NCI-H526 (cell line): ENCODE results near the gene C12orf60.
"Not testable (repeated sequence)": the region's sequence is repeated elsewhere in the genome, so short reads cannot be mapped to it uniquely, and the experiment has no call there.

Source experiments
- DNase-seq, 2 experiments: peaks; one replicate each; lab custom pipeline; 2025; lab: John Stamatoyannopoulos, UW

The C12orf60 gene, protein sequence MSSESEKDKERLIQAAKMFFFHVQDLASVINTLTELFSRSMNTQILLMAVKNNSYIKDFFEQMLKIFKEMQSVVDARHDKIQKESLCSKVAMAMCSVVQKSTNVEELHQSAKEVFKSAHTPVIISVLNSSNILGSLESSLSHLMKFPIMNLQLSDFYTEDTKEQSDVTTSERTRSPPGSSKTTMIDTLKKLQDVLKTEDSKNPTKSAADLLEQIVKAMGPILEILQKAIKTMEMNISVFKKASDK

DNA sequence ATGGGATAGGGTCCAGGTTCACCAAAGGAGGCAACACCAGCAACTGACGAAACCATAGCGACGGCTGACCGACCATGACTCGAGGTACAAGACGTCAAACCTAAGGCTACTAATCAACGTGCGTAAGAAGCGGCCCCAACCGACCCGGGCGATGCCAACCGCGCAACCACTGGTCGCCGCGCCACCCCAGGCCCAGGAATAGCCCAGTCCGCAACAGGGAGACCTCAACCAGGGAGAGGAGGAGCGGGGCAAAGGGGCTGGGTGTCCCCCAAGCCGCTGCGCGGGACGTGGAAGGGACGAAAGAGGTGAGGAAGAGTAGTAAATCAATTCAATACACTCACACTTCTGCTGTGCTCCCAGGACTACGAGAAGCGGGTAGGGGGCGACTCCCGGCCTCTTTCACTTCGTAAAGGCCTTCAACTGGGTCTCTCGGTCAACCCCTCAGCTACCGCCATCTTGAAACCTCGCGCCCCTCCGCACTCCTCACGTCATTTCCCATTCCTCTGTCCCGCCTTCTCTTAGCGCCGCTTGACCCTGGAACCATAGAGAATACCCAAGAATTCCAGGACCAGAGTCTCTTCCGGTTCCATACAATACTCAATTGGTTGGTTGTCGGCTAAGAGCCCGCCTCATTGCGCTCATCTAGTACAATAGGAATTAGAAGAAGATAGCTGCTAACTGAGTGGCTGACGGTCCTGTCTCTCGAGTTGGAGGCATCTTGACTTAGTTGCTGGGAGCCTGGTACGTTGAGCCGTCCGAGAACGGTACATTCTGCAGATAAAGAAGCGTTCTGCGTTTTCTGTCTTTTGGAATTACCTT, at the start of gene C12orf60, which contains the start of gene WBP11:
Gene C12orf60, plus strand, starts transcription at position 660 of the 819 bp plus-strand sequence. CDS start 19,266 bp downstream, outside the sequence.
Gene WBP11, minus strand, starts transcription at position 468 of the 819 bp plus-strand sequence. CDS start 2,095 bp downstream, outside the sequence.
- DNase-seq, result peak; percentile 99

DNA sequence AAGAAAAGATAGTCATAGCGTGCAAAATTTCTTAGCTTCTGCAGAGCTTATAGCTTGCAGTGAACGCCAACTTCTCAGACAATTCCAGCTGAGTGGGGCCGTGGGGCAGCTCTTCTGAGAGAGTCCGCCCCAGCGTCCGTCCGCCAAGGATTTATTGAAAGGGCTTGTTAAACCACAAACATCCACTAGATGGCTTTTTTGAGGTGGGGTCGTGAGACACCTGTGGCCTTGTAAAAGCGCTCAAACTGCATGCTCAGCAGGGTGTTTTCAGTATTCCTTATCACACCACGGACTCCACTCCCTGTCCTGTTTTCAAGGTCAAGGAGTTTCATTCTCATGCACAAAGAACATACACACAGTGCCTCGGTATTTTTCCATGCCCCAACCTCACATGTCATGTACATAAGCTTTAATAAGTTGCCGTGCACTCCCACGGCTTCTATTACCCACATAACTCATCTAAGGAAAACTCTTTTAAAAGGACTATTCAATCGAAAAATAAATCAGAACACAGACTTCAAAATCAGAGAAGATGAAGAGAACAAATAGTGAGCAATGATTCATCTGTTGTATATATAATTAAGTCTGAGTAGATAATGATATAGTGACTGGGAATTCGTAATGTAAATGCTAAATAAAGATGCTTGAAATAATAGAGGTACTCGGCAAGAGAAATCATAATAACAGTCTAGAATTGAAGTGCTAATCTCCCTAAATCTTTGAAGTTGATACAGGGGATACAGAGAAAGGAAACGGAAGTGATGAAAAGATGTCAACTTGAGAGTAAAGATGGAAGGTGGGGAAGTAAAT, 46.9 kb upstream of the C12orf60 start:
- DNase-seq, result no peak

DNA sequence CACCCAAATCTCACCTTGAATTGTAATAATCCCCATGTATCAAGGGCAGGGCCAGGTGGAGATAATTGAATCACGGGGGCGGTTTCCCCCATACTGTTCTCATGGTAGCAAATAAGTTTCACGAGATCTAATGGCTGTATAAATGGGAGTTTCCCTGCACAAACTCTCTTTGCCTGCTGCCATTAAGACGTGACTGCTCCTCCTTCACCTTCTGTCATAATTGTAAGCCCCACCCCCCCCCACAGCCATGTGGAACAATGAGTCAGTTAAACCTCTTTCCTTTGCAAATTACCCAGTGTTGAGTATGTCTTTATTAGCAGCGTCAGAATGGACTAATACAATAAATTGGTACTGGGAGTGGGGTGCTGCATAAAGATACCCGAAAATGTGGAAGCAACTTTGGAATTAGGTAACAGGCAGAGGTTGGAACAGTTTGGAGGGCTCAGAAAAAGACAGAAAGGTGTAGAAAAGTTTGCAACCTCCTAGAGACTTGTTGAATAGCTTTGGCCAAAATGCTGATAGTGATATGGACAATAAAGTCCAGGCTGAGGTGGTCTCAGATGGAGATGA, 43.7 kb upstream of the C12orf60 start:
- not testable (repeated sequence) for DNase-seq

DNA sequence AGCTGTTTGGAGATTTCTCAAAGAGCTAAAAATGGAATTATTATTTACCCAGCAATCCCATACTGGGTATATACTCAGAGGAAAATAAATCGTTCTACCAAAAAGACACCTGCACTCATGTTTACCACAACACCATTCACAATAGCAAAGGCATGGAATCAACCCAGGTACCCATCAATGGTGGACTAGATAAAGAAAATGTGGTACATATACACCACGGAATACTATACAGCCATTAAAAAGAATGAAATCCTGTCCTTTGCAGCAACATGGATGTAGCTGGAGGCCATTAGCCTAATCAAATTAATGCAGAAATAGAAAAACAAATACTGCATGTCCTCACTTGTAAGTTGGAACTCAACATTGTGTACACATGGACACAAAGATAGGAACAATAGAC, 38.1 kb upstream of the C12orf60 start:
- DNase-seq, result no peak

DNA sequence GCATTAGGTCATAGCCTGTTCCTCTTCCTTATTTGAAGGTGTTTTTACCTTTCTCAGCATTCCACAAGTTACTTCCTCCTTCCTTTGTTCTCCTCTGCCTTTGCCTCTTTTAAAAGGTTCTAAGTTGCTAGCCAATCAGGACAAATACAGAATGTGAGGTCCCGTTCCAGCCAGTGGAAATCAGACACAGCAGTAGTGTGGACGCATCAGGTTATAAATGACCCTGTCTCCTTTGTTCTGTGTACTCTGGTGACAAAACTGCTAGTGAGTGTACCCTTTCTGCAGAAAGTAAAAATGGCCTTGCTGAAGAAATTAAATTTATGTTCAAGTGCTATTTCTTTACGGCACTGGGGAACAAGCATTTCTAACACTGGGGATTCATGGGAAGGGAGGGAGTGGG, 37.5 kb upstream of the C12orf60 start:
- DNase-seq, result not testable (repeated sequence)

DNA sequence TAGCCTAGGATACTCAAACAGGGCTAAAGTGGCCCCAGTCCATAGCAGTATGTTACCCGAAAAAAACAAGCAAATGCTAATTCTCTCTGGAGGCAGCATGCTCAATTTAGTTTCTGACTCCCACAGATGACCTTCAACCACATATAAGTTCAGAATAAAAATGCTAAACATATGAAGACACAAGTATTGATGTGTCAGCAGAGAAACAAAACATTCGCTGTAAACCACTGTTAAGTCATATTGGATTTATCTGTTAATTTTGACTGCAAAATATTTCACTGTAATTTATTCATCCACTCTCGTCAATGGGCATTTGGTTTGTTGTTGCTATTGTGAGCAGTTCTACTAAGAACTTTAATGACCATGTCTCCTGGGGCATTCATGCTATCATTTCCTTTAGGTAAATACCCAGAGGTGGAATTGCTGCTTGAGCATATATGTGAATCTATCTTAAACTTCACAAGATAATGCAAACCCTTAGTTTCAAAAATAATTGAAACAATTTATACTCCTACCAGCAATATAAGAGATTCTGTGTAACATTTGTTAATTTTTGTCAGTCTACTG, 36.7 kb upstream of the C12orf60 start:
- DNase-seq, result no peak

DNA sequence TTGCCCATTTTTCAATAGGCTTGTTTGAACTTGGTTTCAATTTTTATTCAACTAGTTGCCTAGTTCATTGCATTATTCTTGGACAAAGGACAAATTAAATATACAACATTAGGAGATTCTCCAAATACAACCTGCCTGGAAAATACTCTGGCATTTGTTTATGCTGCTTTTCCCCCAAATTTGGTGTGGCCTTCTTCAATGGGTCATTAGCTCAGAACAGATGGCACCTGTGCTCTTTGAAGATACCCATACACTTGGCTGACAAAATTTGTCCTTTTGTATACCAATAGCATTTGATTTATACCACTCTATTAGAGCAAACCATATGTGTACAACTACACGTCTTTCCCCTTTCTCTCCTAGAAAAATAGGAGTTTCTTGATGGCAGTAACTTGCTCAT, 35.9 kb upstream of the C12orf60 start:
- no peak for DNase-seq

DNA sequence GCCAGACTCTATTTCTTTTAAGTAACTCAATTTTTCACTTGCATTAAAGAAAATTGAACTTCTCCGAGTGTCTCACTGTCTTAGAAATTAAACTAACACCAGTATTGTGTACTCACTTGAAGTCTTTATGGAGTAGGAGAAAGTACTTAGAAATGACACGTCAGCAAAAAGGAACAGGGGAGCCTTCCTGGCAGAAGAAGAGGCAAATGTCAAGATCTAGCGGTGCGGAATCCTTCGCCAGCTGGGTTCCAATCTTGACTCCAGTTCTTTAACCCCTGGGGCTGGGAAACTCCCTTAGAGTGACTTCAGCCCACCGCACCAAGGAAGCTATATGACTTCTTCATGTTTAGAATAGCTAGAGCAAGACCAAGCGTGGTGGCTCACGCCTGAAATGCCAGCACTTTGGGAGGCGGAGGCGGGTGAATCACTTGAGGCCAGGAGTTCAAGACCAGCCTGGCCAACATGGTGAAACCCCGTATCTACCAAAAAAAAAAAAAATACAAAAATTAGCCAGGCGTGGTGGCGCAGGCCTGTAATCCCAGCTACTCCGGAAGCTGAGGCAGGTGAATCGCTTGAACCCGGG, 34.6 kb upstream of the C12orf60 start:
- DNase-seq, result no peak

DNA sequence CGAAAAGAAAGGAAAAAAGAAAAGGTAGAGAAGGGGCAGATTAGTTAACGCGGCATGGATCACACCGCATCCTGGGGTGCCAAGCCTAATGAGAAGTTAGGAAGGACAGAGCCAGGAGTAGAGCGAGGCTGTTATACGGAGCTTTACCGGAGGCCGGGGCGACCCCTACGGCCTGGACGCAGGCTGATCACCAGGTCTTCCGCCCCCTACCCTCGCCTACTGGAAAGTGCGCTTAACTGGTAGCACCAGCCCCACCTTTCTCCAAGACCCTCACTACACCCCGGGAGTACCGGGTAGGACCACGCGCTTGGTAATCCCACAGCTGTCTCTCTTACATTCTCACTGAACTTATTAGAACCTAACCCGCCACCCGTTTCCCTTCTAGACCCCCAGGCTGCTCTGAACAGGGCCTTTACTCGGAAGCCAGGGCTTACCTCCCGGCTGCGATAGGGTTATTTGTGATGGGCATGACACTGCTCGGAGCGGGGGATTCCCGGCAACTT, 34.0 kb upstream of the C12orf60 start:
- DNase-seq, result peak in 1 of 2 experiments; percentile 62

DNA sequence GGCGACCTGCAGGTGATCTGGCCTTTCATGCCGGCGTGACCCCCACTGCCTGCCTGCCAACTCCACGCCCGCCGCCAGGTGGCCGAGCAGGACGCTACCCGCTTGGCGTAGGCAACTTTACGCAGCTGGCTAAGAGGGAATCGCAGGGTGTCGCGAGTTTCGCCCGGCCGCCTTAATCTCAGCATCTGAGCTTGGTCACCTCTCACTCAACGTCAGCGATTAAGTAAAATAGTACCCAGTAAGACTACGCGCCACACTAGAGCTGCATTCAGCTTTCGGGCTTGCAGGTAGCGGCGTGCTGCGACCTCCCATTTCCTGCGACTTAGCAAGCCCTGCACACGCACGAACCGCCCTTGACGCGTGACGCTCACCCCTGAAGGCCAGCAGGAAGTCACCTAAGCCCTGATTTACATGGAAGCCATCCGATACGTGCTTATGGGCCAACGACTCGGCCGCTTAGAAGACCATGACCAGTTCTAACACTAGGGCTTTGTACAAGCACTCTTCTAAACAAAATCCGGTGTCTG, 33.4 kb upstream of the C12orf60 start:
- DNase-seq, result peak; percentile 79 to 94

DNA sequence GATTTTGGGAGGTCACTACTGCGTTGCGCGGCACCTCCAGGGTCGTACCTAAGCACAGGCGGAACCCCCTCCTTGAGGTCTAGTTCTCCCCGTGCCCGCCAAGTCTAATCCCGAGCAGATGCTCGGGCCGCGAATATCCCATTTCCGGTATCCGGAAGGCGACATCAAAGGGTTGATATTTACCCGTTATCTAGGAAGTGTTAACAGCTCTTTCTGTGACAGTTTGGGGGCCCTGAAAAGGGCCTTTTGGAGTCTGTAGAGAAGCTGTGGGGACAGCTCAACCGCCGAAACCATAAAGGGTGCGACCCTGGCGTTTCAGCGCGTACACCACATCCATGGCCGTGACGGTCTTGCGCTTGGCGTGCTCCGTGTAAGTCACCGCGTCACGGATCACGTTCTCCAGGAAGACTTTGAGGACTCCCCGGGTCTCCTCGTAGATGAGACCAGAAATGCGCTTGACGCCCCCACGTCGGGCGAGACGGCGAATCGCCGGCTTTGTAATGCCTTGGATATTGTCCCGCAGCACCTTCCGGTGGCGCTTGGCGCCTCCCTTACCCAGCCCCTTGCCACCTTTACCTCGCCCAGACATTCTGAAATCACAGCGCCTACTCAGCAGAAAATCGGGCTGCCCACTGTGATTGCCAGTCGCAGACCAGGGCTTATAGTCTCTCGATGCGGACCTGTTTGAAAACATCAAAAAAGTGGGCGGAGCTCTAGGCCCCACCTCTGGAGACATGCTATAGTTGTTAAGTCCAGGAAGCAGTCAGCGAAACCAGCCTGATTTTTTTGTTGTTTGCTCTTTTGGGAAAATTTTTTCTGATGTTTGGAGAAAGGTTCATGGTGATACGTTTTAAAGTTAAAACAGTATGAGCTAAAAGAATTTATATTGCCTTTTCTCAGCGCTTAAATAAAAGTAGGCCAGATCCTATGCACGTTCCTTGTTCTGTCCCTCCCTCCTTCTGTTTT, 32.7 kb upstream of the C12orf60 start:
- DNase-seq, result peak; percentile 74 to 84

DNA sequence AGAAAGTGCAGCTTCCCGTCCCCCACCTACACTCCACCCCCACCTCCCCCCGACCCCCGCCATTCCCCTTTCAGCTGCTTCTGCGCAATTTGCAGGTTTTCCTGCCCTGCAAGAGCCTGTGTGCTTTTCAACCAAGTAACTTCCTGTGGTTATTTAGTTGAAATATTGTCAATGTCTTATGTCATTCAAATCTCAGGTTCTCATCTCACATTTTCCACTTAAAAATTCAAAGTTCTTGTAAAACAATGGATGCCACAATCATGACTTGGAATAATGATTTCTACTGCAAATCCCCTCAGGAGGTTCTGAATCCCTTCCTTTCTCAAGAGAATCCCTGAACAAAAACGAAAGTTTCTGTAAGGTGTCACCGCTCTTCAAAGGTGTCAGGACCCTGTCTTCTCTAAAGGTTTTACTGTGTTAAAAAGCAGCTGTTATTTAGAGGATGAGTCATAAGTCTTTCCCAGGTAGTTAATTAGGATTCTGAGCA, 31.8 kb upstream of the C12orf60 start:
- DNase-seq, result no peak

DNA sequence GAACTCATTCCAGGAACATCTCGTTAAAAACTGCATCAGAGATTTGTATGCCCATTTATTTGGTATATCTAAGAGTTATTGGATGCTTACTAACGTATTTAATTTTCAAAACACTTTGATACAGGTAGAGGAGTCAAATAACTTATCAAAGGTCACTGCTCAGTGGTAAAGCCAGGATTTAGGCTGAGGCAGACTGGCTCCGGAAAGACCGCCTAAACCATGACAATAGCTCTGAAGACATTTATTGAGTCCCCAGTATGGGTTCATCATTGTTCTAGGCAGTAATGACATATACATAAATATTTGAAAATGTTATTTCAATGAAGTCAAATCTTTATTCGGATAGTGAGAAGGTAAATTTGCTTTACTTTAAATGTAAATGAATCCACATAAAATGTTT, 30.5 kb upstream of the C12orf60 start:
- DNase-seq, result no peak

DNA sequence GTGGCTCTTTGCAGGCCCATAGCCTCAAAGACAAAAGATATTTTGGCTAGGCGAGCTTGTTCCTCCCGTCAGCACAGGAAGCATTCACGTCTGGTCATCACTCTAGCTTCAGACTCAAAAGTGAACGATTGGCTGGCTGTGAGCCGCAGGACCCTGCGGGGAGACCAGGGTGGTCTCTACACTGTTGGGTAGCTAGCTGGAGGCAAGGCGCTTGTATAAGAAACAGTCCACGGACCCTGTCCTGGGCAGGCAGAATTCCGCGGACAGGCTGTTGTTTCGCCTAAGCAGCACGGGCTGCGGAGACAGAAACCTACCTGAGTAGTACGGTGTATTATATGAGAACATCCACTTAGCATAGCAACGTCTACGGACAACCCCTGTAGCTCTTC, 29.8 kb upstream of the C12orf60 start:
- no peak for DNase-seq

DNA sequence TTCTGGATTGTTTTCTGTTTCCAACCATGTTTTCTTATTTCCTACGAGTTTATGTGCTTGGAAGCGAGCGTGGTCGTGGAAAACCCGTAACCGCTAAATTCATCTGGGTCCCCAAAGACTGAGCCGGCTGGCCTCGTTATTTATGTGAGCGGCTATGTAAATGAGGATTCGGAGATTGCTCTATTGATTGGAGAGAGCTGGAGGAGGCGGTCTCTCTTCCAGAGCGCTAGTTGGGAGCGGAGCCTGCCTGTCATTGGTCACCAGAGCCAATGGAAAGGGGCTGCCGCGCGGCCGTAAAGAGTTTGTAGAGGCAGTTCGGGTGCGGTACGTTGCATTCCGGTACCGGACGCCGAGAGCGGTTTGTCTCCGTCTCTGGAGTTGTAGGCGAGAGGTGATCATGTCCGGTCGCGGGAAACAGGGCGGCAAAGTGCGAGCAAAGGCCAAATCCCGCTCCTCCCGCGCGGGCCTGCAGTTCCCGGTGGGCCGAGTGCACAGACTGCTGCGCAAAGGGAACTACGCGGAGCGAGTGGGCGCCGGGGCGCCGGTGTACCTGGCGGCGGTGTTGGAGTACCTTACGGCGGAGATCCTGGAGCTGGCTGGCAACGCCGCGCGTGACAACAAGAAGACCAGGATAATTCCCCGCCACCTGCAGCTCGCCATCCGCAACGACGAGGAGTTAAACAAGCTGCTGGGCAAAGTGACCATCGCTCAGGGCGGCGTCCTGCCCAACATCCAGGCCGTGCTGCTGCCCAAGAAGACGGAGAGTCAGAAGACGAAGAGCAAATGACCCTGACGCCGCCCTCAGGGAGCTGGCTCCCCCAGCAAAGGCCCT, 29.2 kb upstream of the C12orf60 start:
- no peak for DNase-seq

DNA sequence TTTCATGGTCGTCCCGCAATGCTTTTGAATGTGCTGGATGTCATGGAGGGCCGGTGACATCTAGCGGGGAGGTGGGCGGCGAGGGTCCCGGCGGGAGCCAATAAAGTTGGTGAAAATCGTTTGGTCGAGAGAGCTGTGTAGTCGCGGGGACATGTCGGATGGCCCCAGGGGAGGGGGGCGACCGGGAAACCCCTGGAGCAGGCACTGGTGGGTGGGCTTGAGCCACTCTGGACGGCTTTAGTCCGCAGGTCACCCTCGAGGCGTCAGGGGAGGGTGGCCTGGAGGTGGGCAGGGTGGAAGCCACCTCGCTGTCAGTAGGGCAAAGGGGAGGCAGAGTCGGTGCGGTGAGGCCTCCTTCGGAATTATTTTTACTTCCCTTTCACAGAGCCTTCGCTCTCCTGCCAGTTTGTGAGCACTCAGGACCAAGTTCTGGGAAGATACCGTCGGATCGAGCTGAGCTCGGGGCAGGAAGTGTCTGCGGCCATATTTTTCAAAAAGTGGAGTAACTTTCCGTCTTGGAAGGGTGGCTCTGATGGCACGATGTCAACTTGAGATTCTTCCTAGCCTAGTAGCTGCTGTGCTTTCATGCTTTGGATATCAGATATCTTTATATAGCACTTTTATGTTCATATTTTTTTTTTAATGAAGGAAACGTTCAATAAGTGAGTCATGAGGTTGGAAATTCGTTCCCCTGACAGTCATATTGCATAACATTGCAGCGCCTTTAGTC, 28.4 kb upstream of the C12orf60 start:
- no peak for DNase-seq

DNA sequence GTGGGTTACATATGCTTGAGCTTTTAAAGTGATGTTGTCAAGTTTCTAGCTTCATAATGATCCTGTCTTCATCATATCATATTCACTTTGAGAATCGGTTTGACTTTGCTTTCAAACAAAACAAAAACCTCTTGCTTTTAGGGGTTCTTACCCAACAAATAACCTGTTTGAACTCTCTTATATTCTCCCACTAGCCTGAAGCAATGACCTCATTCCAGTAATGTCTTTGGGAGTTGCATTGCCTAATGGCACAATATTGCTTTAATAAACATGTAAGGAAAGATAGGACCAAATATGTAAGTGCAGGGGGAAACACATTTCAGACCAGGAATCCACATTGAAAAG, 27.9 kb upstream of the C12orf60 start:
- DNase-seq, result no peak
